Cerebellar cortex (tissue), 1 donor: Measurements from ENCODE around the gene ZC2HC1C.
"Not testable (repeated sequence)": the region's sequence is repeated elsewhere in the genome, so short reads cannot be mapped to it uniquely, and the experiment has no call there.

ENCODE experiments used
- DNase-seq: peaks from one replicate; pipeline ENCODE4 v3.0.0-alpha.2; 2015; ENCODE audit warnings: low spot score

ZC2HC1C gene

DNA sequence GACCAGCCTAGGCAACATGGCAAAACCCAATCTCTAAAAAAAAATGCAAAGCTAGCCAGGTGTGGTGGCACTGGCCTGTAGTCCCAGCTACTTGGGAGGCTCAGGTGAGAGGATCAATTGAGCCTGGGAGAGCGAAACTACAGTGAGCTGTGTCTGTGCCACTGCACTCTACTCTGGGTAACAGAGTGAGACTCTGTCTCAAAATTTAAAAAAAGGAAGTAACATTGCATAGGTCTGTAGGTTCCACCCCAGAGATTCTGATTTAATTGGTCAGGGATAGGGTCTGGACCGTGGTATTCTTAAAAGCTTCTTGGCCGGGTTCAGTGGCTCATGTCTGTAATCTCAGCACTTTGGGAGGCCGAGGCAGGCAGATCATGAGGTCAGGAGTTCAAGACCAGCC lies 26.2 kb downstream of the ZC2HC1C start:
- DNase-seq: no peak

DNA sequence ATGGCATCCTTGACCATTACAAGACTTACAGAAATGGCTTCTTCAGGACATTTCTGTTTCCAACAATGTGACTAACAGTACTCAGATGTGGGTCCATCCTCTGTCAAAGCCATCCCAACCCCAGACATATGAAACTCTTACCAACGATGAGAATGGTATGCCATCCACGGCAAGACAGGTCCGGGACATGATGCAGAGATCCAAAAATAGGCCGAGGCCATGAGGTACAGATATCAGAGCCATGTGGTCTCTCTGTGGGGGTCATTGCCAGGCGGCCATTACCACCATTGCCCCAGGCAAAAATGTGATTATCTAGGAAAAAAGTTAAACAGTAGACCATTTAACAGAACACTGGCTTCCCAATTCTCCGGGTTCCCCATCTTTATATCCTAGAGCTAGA lies 27.5 kb downstream of the ZC2HC1C start:
- DNase-seq: no peak

GRCh38 chr14:75098212-75098611 lies 28.8 kb downstream of the ZC2HC1C start:
- DNase-seq: no peak

DNA sequence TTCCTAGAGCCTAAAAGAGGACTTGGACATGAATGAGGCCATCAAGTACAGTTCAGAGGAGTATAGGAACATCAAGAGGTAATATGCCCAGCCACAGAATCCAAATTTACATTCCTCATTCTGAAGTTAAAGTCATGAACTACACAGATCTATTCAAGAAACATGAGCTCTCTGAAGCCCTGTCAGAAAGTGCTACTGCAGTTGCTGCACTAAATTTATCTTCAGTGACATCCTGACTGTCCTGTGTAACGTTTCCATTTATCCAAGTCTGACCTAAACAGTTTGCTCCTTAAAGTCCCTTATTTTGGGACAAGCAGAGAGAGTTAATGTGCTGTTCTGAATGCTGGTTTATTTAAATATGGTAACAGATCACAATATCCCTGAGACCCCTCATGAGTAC lies 29.2 kb downstream of the ZC2HC1C start:
- DNase-seq: no peak

GRCh38 chr14:75101491-75101890 lies 32.0 kb downstream of the ZC2HC1C start:
- DNase-seq: no peak

DNA sequence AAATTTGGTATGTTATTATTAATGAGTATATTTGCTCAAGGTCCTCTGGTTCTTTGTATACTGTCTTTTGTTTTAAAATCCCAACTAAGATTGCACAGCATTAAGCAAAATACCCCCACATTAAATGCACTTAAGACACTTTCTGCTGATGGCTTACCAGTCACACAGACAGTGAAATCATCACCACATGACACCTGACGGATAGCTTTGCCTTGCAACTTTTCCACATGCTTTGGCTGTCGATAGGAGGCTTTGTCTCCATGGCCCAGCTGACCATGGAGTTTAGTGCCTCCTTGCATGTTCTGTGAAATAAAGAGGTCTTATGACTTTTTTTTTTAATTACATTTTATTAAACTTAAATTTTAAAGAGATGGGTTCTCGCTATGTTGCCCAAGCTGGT lies 37.7 kb downstream of the ZC2HC1C start:
- no peak for DNase-seq

- no peak for DNase-seq
These were observed 40.4 kb downstream of the ZC2HC1C start for GRCh38 chr14:75109877-75110276.

DNA sequence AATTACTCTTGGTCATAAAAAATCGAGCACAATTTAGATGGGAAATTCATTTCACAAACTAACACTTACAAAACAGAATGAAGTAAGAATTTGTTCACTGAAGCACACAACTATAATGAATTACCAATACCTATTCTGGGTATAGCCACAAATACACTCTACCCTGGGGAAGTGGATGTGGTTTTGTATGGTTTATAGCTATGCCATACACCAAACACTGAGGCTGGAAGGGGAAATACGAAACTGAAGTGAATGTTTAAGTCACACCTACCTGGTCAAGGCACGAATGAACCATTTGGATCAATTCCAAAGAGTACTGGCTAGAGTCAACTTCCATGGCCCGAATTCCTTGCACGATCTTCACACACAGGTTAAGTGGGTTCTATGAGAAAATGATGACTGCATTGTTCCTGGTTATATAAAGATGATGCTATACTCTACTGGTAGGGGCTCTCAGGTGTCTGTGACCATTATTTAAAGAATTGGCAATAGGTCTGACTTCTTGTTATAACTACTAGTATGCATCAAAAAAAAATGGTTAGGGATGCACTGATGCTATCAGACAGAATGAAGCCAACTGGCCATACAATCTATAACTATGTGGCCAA lies 44.6 kb downstream of the ZC2HC1C start:
- no peak for DNase-seq

DNA sequence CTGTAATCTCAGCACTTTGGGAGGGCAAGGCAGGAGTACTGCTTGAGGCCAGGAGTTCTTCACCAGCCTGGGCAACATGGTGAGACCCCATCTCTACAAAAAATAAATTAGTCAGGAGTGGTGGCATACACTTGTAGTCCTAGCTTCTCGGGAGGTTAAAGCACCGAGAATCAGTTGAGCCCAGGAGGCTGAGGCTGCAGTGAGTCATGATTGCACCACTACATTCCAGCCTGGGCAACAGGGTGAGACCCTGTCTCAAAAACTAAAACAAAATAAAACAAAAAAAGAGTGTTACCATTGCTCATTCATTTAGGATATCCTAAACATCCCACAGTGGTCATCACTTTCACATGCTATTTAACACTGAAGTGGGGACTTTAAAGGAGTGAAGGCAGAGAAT lies 49.6 kb downstream of the ZC2HC1C start:
- no peak for DNase-seq

DNA sequence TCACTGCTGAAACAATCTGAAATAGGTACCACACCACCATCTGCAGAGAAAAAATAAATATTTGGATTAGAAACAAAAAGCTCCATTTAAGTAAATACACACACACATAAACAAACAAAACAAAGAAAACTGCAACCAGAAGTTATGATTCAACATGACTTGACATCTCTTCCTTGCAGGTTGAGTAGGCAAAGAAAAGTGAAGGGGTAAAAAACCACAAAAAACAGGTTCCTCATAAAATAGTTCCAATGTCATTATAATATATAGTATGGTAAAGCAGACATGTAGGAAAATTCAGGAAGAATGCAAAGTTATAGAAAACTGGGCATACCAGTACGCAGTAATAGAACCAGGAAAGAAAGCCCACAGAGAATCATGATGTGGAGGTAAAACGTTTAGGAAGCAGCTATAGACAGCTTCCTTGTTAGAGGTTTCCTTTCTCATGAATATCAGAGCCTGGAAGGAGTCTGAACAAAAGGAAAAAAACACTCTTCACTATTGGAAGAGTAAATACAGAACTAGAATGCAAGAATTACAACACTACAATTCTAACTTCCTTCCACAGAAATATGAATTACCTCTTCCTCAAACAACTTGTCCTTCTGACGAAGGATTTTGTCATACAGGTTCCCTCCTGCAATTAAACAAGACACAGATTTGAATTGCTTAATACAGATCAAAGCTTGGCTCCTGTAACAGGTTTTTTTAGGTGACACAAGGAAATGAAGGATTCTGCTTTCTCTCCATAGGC lies 51.3 kb downstream of the ZC2HC1C start:
- no peak for DNase-seq

DNA sequence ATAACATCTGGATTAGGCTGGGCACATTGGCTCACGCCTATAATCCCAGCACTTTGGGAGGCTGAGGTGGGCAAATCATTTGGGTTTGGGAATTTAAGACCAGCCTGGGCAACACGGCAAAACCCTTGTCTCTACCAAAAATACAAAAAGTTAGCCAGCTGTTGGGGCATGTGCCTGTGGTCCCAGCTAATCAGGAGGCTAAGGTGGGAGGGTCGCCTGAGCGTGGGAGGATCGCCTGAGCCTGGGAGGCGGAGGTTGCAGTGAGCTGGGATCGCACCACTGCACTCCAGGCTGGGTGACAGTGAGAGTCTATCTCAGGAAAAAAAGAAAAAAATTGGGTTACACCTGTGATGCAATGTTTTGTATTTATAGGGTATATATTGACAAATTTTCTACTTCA lies 52.1 kb downstream of the ZC2HC1C start:
- no peak for DNase-seq

DNA sequence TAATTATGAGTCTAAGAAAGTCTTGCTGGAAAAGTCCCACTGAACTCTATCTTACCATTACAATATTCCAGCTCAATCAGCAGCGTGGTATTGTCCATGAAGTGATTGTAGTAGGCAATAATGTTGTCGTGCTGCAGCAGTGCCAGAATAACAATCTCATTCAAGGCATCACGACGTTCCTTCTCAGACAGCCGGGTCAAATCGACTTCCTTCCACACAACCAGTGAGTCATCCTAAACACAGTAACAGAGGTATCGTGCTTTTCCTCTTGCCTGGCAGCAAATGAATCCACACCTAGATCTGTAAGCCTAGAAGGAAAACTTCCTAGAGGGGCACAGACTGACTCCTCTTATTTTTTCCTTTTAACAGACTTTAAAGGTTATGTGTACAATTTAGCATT lies 54.5 kb downstream of the ZC2HC1C start:
- no peak for DNase-seq

- no peak for DNase-seq
These were observed 56.2 kb downstream of the ZC2HC1C start for GRCh38 chr14:75125617-75126016.

DNA sequence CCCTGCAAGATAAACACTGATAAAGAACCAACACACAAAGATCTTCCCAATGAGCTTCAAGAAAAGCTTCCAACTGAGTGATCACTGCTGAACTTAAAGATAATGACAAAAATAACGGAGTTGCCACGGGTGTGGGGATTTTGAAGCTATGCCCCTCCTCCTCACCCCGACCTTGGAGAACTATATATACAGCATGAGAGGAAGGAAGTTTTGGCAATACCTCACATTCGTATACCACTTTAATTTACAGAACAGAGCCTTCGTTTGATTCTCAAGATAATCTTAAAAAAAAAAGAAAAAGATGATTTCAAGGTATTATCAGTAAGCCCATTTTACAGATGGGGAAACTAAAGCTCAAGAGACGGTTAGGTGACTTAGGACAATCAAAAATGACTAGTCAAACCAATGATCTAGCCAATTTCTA lies 56.7 kb downstream of the ZC2HC1C start:
- DNase-seq: no peak

GRCh38 chr14:75126679-75127473 lies 57.4 kb downstream of the ZC2HC1C start, which contains the start of gene NEK9:
Gene NEK9 (minus strand): TSS chr14:75127048. CDS start chr14:75126921, 127 bp downstream.
- DNase-seq: peak; percentile 94

- not testable (repeated sequence) for DNase-seq
These were observed 58.0 kb downstream of the ZC2HC1C start for GRCh38 chr14:75127474-75127820.

GRCh38 chr14:75127903-75128595 lies 58.6 kb downstream of the ZC2HC1C start:
- no peak for DNase-seq

- no peak for DNase-seq
These were observed 59.2 kb downstream of the ZC2HC1C start for GRCh38 chr14:75128596-75128990.
